Osteoblast (primary cell): Measurements from ENCODE around the gene CPA5. TPM values are rescaled to one million over a fixed set of nuclear protein-coding genes. Genes with fewer than 3 reads are reported as not detected.

Source experiments
- DNase-seq: peaks from one replicate; pipeline ENCODE4 v3.0.0; 2011; ENCODE audit warnings: low spot score, mixed read lengths; ENCODE audit not compliant: insufficient read length; ENCODE audit errors: missing footprints
- H2AFZ ChIP-seq: 2 replicates; pipeline ENCODE4 v1.6.0; 2011; ENCODE audit warnings: mild to moderate bottlenecking, low read length
- H3K27ac ChIP-seq: 2 replicates; pipeline ENCODE4 v1.5.1; 2011; ENCODE audit warnings: mild to moderate bottlenecking, low read depth, low read length, moderate library complexity
- H3K27me3 ChIP-seq: 2 replicates; pipeline ENCODE4 v1.6.0; 2012; ENCODE audit warnings: mild to moderate bottlenecking, control low read depth, inconsistent platforms, low read length, moderate library complexity; ENCODE audit not compliant: insufficient read depth
- H3K36me3 ChIP-seq: 2 replicates; pipeline ENCODE4 v1.5.1; 2011; ENCODE audit warnings: mild to moderate bottlenecking, low read length, control low read depth, moderate library complexity; ENCODE audit not compliant: insufficient read depth
- H3K4me1 ChIP-seq: 2 replicates; pipeline ENCODE4 v1.5.1; 2011; ENCODE audit warnings: mild to moderate bottlenecking, low read length, control low read depth, moderate library complexity; ENCODE audit not compliant: insufficient read depth
- H3K4me2 ChIP-seq: 2 replicates; pipeline ENCODE4 v1.6.0; 2011; ENCODE audit warnings: mild to moderate bottlenecking, low read length; ENCODE audit not compliant: insufficient read depth
- H3K4me3 ChIP-seq: fragments of 200-600 bp; sonication (generic); 3 replicates; pipeline ENCODE4 v1.5.1; 2012; ENCODE audit warnings: mild to moderate bottlenecking, low read length, inconsistent platforms; ENCODE audit not compliant: insufficient read depth
- H3K79me2 ChIP-seq: 2 replicates; pipeline ENCODE4 v1.6.0; 2012; ENCODE audit warnings: mild to moderate bottlenecking, low read length, control low read depth, inconsistent platforms; ENCODE audit not compliant: insufficient read depth
- H3K9me3 ChIP-seq: 2 replicates; pipeline ENCODE4 v1.5.1; 2011; ENCODE audit warnings: low read depth, low read length, control low read depth
- H4K20me1 ChIP-seq: 2 replicates; pipeline ENCODE4 v1.6.0; 2012; ENCODE audit warnings: mild to moderate bottlenecking, low read length, control low read depth; ENCODE audit not compliant: insufficient read depth
- total RNA-seq: library from RNA; depleted of rRNA; stranded (reverse); fragments of >200 nt; gene quantifications from 2 replicates; pipeline ENCODE4 v1.2.3, GENCODE V29; 2012
- TF ChIP-seq, protein P1 (sequence below): IDR thresholded peaks from 2 replicates; pipeline ENCODE4 v1.5.1; 2011; ENCODE audit warnings: mild to moderate bottlenecking, low read depth, low read length, moderate library complexity; ENCODE audit errors: extremely low read depth

CPA5 gene
- total RNA-seq, 1 donor = not detected

DNA sequence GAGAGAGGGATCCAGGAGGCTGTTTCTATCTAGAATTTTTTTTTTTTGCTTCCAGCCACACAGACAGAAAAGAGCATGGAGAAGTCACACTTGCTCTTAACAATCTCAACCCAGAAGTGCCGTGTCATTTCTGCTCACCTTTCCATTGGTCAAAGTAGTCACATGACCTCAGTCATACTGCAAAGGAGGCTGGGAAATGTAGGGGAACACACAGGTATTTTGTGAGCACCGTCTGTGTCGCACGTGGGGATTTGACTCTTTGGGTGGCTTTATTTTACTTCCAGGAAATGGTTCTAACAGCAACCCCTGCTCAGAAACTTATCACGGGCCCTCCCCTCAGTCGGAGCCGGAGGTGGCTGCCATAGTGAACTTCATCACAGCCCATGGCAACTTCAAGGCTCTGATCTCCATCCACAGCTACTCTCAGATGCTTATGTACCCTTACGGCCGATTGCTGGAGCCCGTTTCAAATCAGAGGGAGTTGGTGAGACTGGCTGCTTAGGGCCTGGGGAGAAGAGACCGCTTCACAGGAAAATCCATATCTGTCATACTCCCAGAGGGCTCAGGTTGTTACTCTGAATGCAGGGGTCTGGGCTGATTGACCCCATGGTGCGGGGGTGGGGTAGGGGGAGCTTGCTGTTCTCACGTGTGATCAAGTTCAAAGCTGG is 22.6 kb downstream of the CPA5 start:
- Histone ChIP-seq H3K4me1 (peaks cover 59% of the 10 kb centered on the region), H3K79me2 (no peaks in the 10 kb centered on the region), H3K27ac (no peak overlapping the region), H2AFZ (no peak overlapping the region), H3K4me3 (no peak overlapping the region), H4K20me1 (no peaks in the 10 kb centered on the region), H3K27me3 (no peaks in the 10 kb centered on the region), H3K36me3 (no peaks in the 10 kb centered on the region), H3K9me3 (no peaks in the 10 kb centered on the region), H3K4me2 (no peak overlapping the region)
- DNase-seq = peak; percentile 44
- TF ChIP-seq, protein P1, sequence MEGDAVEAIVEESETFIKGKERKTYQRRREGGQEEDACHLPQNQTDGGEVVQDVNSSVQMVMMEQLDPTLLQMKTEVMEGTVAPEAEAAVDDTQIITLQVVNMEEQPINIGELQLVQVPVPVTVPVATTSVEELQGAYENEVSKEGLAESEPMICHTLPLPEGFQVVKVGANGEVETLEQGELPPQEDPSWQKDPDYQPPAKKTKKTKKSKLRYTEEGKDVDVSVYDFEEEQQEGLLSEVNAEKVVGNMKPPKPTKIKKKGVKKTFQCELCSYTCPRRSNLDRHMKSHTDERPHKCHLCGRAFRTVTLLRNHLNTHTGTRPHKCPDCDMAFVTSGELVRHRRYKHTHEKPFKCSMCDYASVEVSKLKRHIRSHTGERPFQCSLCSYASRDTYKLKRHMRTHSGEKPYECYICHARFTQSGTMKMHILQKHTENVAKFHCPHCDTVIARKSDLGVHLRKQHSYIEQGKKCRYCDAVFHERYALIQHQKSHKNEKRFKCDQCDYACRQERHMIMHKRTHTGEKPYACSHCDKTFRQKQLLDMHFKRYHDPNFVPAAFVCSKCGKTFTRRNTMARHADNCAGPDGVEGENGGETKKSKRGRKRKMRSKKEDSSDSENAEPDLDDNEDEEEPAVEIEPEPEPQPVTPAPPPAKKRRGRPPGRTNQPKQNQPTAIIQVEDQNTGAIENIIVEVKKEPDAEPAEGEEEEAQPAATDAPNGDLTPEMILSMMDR = no peak

DNA sequence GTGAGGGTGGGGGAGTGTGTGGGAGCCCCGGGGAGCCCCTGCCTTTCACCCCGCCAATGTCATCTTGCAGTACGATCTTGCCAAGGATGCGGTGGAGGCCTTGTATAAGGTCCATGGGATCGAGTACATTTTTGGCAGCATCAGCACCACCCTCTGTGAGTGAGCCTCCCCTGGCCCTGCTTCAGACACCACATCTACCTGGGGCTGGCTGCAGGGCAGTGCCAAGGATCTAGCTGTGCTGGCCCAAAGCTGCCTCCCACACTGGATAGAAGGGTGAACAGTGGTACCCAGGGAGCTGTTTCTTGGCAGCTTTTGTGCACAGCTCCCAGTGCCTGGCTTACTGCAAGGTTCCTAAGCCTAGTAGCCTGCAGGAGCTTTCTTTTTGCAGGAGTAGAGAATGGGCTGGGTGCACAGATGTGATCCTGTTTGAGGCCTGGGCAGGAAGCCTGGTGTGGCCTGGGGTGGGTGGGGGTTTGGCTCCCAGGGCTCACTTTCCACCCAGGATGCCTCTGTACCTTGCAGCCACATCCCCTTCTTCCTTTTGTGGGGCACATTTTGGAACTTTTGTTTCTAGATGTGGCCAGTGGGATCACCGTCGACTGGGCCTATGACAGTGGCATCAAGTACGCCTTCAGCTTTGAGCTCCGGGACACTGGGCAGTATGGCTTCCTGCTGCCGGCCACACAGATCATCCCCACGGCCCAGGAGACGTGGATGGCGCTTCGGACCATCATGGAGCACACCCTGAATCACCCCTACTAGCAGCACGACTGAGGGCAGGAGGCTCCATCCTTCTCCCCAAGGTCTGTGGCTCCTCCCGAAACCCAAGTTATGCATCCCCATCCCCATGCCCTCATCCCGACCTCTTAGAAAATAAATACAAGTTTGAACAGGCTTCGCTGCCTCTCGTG is 23.5 kb downstream of the CPA5 start:
- Histone ChIP-seq H2AFZ (no peak overlapping the region), H3K27me3 (no peaks in the 10 kb centered on the region), H3K27ac (no peak overlapping the region), H4K20me1 (no peaks in the 10 kb centered on the region), H3K4me3 (no peak overlapping the region), H3K4me1 (peaks cover 66% of the 10 kb centered on the region), H3K9me3 (no peaks in the 10 kb centered on the region), H3K36me3 (no peaks in the 10 kb centered on the region), H3K4me2 (no peak overlapping the region), H3K79me2 (no peaks in the 10 kb centered on the region)
- TF ChIP-seq, protein P1 = no peak
- no peak for DNase-seq

DNA sequence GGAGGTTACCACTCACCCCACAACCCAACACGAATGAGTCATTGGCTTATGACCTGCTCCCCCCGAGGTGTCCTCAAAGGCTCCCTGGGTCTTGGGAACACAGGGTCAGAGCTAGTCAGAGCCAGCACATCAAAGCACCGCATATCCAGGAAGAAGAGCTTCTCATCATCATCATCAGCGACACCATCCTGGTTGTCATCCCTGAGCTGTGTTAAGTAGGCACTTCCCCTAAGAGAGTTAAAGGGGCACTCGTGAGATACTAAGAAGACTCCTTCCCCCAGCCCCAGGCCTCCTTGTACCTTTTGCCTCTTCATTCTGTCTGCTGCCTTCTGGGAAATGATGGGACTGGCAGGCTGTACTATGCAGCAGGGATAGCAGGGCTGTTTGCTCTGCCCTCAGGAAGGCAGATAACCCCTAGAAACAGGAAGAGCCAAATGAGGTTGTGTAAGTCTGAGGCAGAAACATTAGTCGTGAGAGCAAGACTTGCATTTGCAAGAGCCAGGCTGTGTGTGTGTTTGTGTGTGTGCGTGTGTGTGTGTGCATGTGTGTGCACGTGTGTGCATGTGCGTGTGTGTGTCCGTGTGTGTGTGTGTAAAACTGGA is 24.6 kb downstream of the CPA5 start:
- H3K79me2 ChIP-seq = no peaks in the 10 kb centered on the region
- H2AFZ ChIP-seq = peak overlapping the region; percentile 39
- no peaks in the 10 kb centered on the region for H3K27me3 ChIP-seq
- peak overlapping the region; percentile 64 for H3K4me2 ChIP-seq
- H3K36me3 ChIP-seq = no peaks in the 10 kb centered on the region
- no peaks in the 10 kb centered on the region for H4K20me1 ChIP-seq
- H3K4me3 ChIP-seq = no peak overlapping the region
- no peaks in the 10 kb centered on the region for H3K9me3 ChIP-seq
- TF ChIP-seq, protein P1 = no peak
- peaks cover 69% of the 10 kb centered on the region for H3K4me1 ChIP-seq
- peak overlapping the region; percentile 80 for H3K27ac ChIP-seq
- DNase-seq = peak; percentile 87
